Measurements from ENCODE around the gene GAA.
"Not testable (repeated sequence)": the region's sequence is repeated elsewhere in the genome, so short reads cannot be mapped to it uniquely, and the experiment has no call there.

GAA gene

GRCh38 chr17:80151333-80151732 lies 50.0 kb downstream of the GAA start:
- DNase-seq: no peak

- no peak for DNase-seq
Observed at GRCh38 chr17:80152081-80152702, 50.8 kb downstream of the GAA start.

- no peak for DNase-seq
Observed at GRCh38 chr17:80153004-80153403, 51.6 kb downstream of the GAA start.

GRCh38 chr17:80154166-80154565 lies 52.8 kb downstream of the GAA start:
- no peak for DNase-seq

GRCh38 chr17:80155600-80155999 lies 54.2 kb downstream of the GAA start:
- not testable (repeated sequence) for DNase-seq

GRCh38 chr17:80158846-80159245 lies 57.5 kb downstream of the GAA start:
- no peak for DNase-seq

- DNase-seq: no peak
Observed at GRCh38 chr17:80160536-80160935, 59.2 kb downstream of the GAA start.

- no peak for DNase-seq
Observed at GRCh38 chr17:80163336-80163735, 62.0 kb downstream of the GAA start.

GRCh38 chr17:80164185-80164584 lies 62.8 kb downstream of the GAA start:
- DNase-seq: no peak

GRCh38 chr17:80166446-80166845 lies 65.1 kb downstream of the GAA start:
- no peak for DNase-seq

GRCh38 chr17:80168371-80168770 lies 67.0 kb downstream of the GAA start:
- DNase-seq: no peak

- DNase-seq: no peak
Observed at GRCh38 chr17:80169107-80169506, 67.7 kb downstream of the GAA start.

Measured in kidney glomerular epithelial cell (primary cell).